Measurements from ENCODE around the gene FSTL4. TPM values are rescaled to one million over a fixed set of nuclear protein-coding genes. Genes with fewer than 3 reads are reported as not detected.
A peak's percentile ranks its signal among the peaks of the same experiment; 100 is the strongest.

Gene FSTL4
- total RNA-seq, 1 donor from 2014 or later: 0.67 TPM

DNA sequence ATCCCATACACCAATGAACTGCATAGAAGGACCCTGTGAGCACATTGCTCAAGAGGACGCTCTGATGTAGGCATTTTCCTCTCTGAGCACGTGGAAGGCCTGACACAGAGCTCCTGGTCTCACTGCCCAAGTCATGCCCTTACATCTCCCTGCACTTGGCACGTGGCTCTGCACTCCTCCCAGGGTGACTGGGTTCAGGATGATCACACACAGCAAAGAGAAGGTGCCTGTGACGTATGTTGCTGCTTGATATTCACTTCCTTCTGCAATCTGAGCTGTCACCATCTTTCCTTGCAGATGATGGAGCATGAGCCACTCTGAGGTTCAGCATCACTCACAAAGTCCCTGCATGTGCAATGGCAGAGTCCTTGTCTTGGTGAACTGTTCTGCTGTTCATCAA, 125.2 kb downstream of the FSTL4 start:
- Histone ChIP-seq H3K4me3 (no peak overlapping the region), H3K27ac (no peak overlapping the region), H3K36me3 (no peaks in the 10 kb centered on the region), H3K4me1 (peaks cover 22% of the 10 kb centered on the region), H3K27me3 (no peaks in the 10 kb centered on the region), H3K9me3 (no peaks in the 10 kb centered on the region)
- DNase-seq: no peak
- TF ChIP-seq, protein P1, sequence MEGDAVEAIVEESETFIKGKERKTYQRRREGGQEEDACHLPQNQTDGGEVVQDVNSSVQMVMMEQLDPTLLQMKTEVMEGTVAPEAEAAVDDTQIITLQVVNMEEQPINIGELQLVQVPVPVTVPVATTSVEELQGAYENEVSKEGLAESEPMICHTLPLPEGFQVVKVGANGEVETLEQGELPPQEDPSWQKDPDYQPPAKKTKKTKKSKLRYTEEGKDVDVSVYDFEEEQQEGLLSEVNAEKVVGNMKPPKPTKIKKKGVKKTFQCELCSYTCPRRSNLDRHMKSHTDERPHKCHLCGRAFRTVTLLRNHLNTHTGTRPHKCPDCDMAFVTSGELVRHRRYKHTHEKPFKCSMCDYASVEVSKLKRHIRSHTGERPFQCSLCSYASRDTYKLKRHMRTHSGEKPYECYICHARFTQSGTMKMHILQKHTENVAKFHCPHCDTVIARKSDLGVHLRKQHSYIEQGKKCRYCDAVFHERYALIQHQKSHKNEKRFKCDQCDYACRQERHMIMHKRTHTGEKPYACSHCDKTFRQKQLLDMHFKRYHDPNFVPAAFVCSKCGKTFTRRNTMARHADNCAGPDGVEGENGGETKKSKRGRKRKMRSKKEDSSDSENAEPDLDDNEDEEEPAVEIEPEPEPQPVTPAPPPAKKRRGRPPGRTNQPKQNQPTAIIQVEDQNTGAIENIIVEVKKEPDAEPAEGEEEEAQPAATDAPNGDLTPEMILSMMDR (IDR thresholded peaks at IDR 0.05): no peak
- no peak for ATAC-seq
- intact Hi-C loops (cut with DNase I): no loop called here

DNA sequence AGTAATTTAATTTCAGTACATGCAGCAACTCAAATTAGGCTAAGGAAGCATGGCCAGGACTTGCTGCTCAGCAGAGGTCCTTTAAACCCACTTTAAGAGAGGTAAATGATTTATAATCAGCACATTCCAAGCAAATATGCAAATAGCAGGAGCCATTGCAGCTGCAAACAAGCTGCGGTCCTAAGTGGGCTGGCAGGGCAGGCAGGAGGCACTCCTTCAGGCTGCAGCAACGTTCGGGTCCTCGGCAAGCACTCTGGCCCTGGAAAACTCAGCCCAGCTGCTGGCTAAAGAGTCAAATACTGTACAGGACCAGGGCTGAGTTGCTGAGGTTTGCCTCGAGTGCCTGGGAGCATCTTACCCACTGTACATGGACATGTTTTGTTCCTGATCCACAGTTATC, 126.9 kb downstream of the FSTL4 start:
- Histone ChIP-seq H3K27me3 (no peaks in the 10 kb centered on the region), H3K4me3 (no peak overlapping the region), H3K4me1 (peaks cover 26% of the 10 kb centered on the region), H3K9me3 (no peaks in the 10 kb centered on the region), H3K27ac (no peak overlapping the region), H3K36me3 (no peaks in the 10 kb centered on the region)
- peak; percentile 50 for ATAC-seq
- TF ChIP-seq, protein P1 (IDR thresholded peaks at IDR 0.05): no peak
- intact Hi-C loops (cut with DNase I): no loop called here
- peak; percentile 75 for DNase-seq

DNA sequence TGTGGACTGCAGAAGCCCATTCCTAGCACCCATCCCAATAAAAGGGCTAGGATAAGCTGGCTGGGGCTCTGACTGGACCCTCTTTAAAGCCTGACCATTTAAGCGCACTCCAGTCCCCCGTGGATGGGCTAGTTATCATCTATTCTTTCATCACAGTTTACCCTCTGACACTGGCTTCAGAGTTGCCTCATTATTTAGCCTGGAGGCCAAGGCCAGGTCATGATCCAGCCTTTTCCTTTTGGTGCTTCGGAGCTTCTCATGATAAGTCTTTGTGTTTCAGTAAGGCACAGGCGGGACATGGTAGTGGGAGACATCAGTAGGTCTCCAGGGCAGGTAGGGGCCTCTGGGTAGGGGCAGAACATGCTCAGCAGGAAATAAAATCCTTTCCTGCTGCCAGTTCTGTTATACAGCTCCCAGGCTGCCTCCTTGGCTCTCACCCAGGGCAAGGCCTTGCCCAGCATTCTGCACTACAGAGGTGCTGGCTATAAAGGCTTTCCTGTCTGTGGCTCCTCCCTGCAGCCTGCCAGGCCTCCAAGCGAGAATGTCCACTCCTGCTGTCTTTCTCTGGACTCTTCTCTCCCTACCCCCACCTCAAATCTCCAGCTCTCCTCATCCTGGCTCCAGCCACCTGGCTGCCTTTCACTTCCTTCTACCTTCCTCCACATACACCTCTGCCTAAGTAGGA, 128.8 kb downstream of the FSTL4 start:
- Histone ChIP-seq H3K27me3 (no peaks in the 10 kb centered on the region), H3K36me3 (no peaks in the 10 kb centered on the region), H3K4me3 (no peak overlapping the region), H3K4me1 (peaks cover 26% of the 10 kb centered on the region), H3K9me3 (no peaks in the 10 kb centered on the region), H3K27ac (no peak overlapping the region)
- DNase-seq (no peak), ATAC-seq (peak; percentile 51)
- intact Hi-C loops (cut with DNase I): no loop called here
- TF ChIP-seq, protein P1 (IDR thresholded peaks at IDR 0.05): no peak

DNA sequence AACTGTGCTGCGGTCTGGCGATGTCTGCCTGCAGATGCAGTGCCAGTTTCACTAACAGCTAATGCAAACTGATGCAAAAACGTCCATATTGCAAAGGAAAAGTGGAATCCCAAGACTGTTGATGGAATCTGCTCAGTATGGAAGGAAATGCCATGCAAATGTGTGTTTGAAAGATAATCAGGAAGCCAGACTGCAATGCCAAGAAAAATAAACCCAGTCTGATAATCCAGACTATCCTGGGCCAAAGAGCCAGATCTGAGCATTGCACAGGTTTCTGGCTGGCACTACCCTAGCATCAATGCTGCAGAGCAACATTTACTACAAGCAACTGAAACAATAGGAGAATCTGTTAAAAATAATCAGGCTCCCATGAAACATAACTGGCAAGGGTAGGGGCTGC, 130.3 kb downstream of the FSTL4 start:
- H3K4me3 ChIP-seq: no peak overlapping the region
- H3K36me3 ChIP-seq: no peaks in the 10 kb centered on the region
- DNase-seq (no peak), ATAC-seq (no peak)
- H3K27ac ChIP-seq: no peak overlapping the region
- intact Hi-C loops (cut with DNase I): no loop called here
- TF ChIP-seq, protein P1 (IDR thresholded peaks at IDR 0.05): no peak
- H3K27me3 ChIP-seq: no peaks in the 10 kb centered on the region
- no peaks in the 10 kb centered on the region for H3K9me3 ChIP-seq
- H3K4me1 ChIP-seq: peaks cover 26% of the 10 kb centered on the region

DNA sequence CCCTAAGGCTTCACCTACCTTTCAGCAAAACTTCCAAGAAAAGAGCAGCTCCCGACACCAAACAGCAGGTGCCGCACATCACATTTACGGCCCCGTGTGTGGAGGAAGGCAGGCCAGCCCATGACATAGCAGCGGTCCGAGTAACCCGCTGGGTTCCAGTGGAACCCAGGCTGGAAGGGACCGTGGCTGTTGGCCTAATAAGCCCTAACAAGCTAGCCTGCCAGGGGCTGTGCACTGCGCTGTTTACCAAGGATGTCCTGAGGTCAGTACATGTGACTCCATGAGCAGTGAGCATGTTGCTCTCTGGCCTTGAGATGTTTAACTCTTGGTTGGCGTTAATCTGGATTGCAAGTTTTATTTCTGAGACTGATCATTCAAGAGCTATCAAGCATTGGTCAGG, 131.5 kb downstream of the FSTL4 start:
- DNase-seq (no peak), ATAC-seq (no peak)
- Histone ChIP-seq H3K4me3 (no peak overlapping the region), H3K27me3 (no peaks in the 10 kb centered on the region), H3K36me3 (no peaks in the 10 kb centered on the region), H3K9me3 (no peaks in the 10 kb centered on the region), H3K27ac (no peak overlapping the region), H3K4me1 (peaks cover 26% of the 10 kb centered on the region)
- intact Hi-C loops (cut with DNase I): no loop called here
- TF ChIP-seq, protein P1 (IDR thresholded peaks at IDR 0.05): no peak

DNA sequence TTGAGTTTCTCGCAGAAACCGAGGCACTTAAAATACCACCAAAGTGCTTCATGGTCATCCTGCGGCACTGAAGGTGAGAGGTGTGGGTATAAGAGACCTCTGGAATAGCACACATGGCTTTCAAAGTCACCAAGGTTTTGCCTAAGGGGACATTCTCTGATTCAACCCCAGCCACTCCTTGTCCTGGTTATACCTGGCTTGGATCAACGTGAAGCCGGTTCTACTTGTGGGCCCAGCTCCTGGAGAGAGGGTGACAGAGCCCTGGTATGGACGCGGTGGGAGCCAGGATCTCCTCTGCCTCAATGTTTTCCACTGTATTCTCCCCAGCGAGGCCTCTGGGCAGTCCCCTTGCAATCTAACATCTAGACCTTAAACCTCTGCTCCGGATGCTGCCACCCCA, 132.0 kb downstream of the FSTL4 start:
- ATAC-seq (peak; percentile 38), DNase-seq (no peak)
- intact Hi-C loops (cut with DNase I): no loop called here
- H3K9me3 ChIP-seq: no peaks in the 10 kb centered on the region
- H3K27me3 ChIP-seq: no peaks in the 10 kb centered on the region
- no peak overlapping the region for H3K27ac ChIP-seq
- H3K4me3 ChIP-seq: no peak overlapping the region
- TF ChIP-seq, protein P1 (IDR thresholded peaks at IDR 0.05): no peak
- peaks cover 21% of the 10 kb centered on the region for H3K4me1 ChIP-seq
- H3K36me3 ChIP-seq: no peaks in the 10 kb centered on the region
